H9 (cell line): ENCODE data around the gene SCUBE1. TPM values are rescaled to one million over a fixed set of nuclear protein-coding genes. Genes with fewer than 3 reads are reported as not detected.

ENCODE experiments used
- DNase-seq: peaks from one replicate; pipeline ENCODE4 v3.0.0-alpha.2; 2017
- H2AFZ ChIP-seq: one replicate; pipeline ENCODE4 v1.6.1; 2013; ENCODE audit warnings: mild to moderate bottlenecking, low read length, control low read depth, moderate library complexity
- H2AK5ac ChIP-seq: 2 replicates; pipeline ENCODE4 v1.6.1; 2013; ENCODE audit warnings: low read length, control low read depth, mixed read lengths; ENCODE audit not compliant: insufficient read length
- H2BK120ac ChIP-seq: one replicate; pipeline ENCODE4 v1.6.1; 2013; ENCODE audit warnings: low read depth, mild to moderate bottlenecking, low read length, control low read depth, inconsistent platforms; ENCODE audit not compliant: poor library complexity, severe bottlenecking
- H2BK12ac ChIP-seq: 2 replicates; pipeline ENCODE4 v1.6.1; 2013; ENCODE audit warnings: low read length, control low read depth, mixed read lengths, low read depth; ENCODE audit not compliant: insufficient read length
- H2BK15ac ChIP-seq: 2 replicates; pipeline ENCODE4 v1.6.1; 2013; ENCODE audit warnings: low read depth, low read length, control low read depth
- H2BK20ac ChIP-seq: one replicate; pipeline ENCODE4 v1.6.1; 2013; ENCODE audit warnings: low read depth, mild to moderate bottlenecking, low read length, control low read depth, inconsistent platforms; ENCODE audit not compliant: poor library complexity, severe bottlenecking
- H2BK5ac ChIP-seq: 2 replicates; pipeline ENCODE4 v1.6.1; 2013; ENCODE audit warnings: low read length, control low read depth, mixed read lengths; ENCODE audit not compliant: insufficient read length
- H3K14ac ChIP-seq: 2 replicates; pipeline ENCODE4 v1.6.1; 2013; ENCODE audit warnings: low read length, control low read depth; ENCODE audit not compliant: insufficient read depth
- H3K18ac ChIP-seq: 2 replicates; pipeline ENCODE4 v1.6.1; 2013; ENCODE audit warnings: low read depth, mild to moderate bottlenecking, mixed read lengths, low read length, control low read depth; ENCODE audit not compliant: insufficient read length
- H3K23ac ChIP-seq: 2 replicates; pipeline ENCODE4 v1.6.1; 2013; ENCODE audit warnings: low read length, control low read depth, mixed read lengths, low read depth; ENCODE audit not compliant: insufficient read length
- H3K23me2 ChIP-seq: 2 replicates; pipeline ENCODE4 v1.6.1; 2013; ENCODE audit warnings: low read depth, mild to moderate bottlenecking, mixed read lengths, low read length, control low read depth; ENCODE audit not compliant: insufficient read length, poor library complexity, severe bottlenecking
- H3K27ac ChIP-seq: 2 replicates; pipeline ENCODE4 v1.5.1; 2013; ENCODE audit warnings: low read length, control low read depth, mixed read lengths, low read depth; ENCODE audit not compliant: insufficient read length
- H3K27me3 ChIP-seq: 2 replicates; pipeline ENCODE4 v1.6.1; 2013; ENCODE audit warnings: low read length, control low read depth, inconsistent platforms; ENCODE audit not compliant: insufficient read depth
- H3K4ac ChIP-seq: 2 replicates; pipeline ENCODE4 v1.6.1; 2013; ENCODE audit warnings: low read depth, mild to moderate bottlenecking, control low read depth, inconsistent platforms, low read length, moderate library complexity
- H3K4me1 ChIP-seq: 2 replicates; pipeline ENCODE4 v1.6.1; 2013; ENCODE audit warnings: low read length, control low read depth, inconsistent platforms; ENCODE audit not compliant: insufficient read depth
- H3K4me2 ChIP-seq: 2 replicates; pipeline ENCODE4 v1.6.1; 2013; ENCODE audit warnings: low read length, control low read depth, mixed read lengths; ENCODE audit not compliant: insufficient read length, insufficient read depth
- H3K56ac ChIP-seq: 2 replicates; pipeline ENCODE4 v1.6.1; 2013; ENCODE audit warnings: low read depth, mild to moderate bottlenecking, mixed read lengths, low read length, control low read depth; ENCODE audit not compliant: insufficient read length
- H3K79me1 ChIP-seq: 2 replicates; pipeline ENCODE4 v1.6.1; 2013; ENCODE audit warnings: low read depth, mild to moderate bottlenecking, moderate library complexity, low read length, control low read depth, inconsistent platforms; ENCODE audit not compliant: insufficient read depth, poor library complexity, severe bottlenecking
- H3K79me2 ChIP-seq: 2 replicates; pipeline ENCODE4 v1.6.1; 2013; ENCODE audit warnings: low read length, control low read depth, inconsistent platforms; ENCODE audit not compliant: insufficient read depth
- H3K9ac ChIP-seq: 2 replicates; pipeline ENCODE4 v1.6.1; 2013; ENCODE audit warnings: low read length, control low read depth, mixed read lengths; ENCODE audit not compliant: insufficient read length; ENCODE audit errors: extremely low read depth
- H3K9me3 ChIP-seq: one replicate; pipeline ENCODE4 v1.6.1; 2013; ENCODE audit warnings: low read depth, low read length, inconsistent platforms; ENCODE audit not compliant: control insufficient read depth
- H3T11ph ChIP-seq: one replicate; pipeline ENCODE4 v1.6.1; 2013; ENCODE audit warnings: mild to moderate bottlenecking, low read length, control low read depth, inconsistent platforms
- H4K20me1 ChIP-seq: one replicate; pipeline ENCODE4 v1.6.1; 2013; ENCODE audit not compliant: control insufficient read depth, insufficient read length, insufficient read depth
- H4K5ac ChIP-seq: 2 replicates; pipeline ENCODE4 v1.6.1; 2013; ENCODE audit warnings: low read depth, mild to moderate bottlenecking, mixed read lengths, low read length, control low read depth; ENCODE audit not compliant: insufficient read length
- H4K8ac ChIP-seq: replicated peaks from 2 replicates; pipeline ENCODE4 v1.6.1; 2013; ENCODE audit warnings: low read length, control low read depth, mixed read lengths, low read depth; ENCODE audit not compliant: insufficient read length
- H4K91ac ChIP-seq: 2 replicates; pipeline ENCODE4 v1.6.1; 2013; ENCODE audit warnings: low read depth, mild to moderate bottlenecking, moderate library complexity, mixed read lengths, low read length, control low read depth; ENCODE audit not compliant: insufficient read length
- H3K27ac Mint-ChIP-seq, 3 experiments: 2 replicates in 2 of 3; 3 replicates in 1 of 3; pipeline ENCODE4 v1.8.0; 2020 to 2021; ENCODE audit warnings: mixed read lengths in 3 of 3, mild to moderate bottlenecking in 1 of 3, moderate library complexity in 1 of 3
- H3K27me3 Mint-ChIP-seq: 2 replicates; pipeline ENCODE4 v1.8.0; 2021; ENCODE audit warnings: low read depth, mild to moderate bottlenecking, moderate library complexity, mixed read lengths
- H3K36me3 Mint-ChIP-seq, 3 experiments: 2 replicates in 2 of 3; 3 replicates in 1 of 3; pipeline ENCODE4 v1.8.0; 2020 to 2021; ENCODE audit warnings: low read depth in 3 of 3, mixed read lengths in 3 of 3; ENCODE audit not compliant: insufficient read depth in 1 of 3
- H3K4me1 Mint-ChIP-seq, 2 experiments: 2 replicates each; pipeline ENCODE4 v1.8.0; 2020; ENCODE audit warnings: mixed read lengths in 2 of 2
- H3K4me3 Mint-ChIP-seq, 2 experiments: 2 replicates in 1 of 2; 3 replicates in 1 of 2; pipeline ENCODE4 v1.8.0; 2020 to 2021; ENCODE audit warnings: mild to moderate bottlenecking in 2 of 2, mixed read lengths in 2 of 2, moderate library complexity in 1 of 2
- H3K9me3 Mint-ChIP-seq, 2 experiments: 2 replicates in 1 of 2; 3 replicates in 1 of 2; pipeline ENCODE4 v1.8.0; 2020; ENCODE audit warnings: mild to moderate bottlenecking in 2 of 2, mixed read lengths in 2 of 2, moderate library complexity in 1 of 2
- WGBS: extraction: QIAGEN DNeasy Blood & Tissue Kit; methylation state at CpG from one replicate; pipeline ENCODE4 v1.1.7; 2013; ENCODE audit warnings: missing lambda C conversion rate, low lambda C conversion rate, mixed read lengths; ENCODE audit not compliant: insufficient read length; ENCODE audit errors: extremely low coverage; 5-methylcytosine and 5-hydroxymethylcytosine counted together
- total RNA-seq: library from RNA; stranded (reverse); gene quantifications from 2 replicates; pipeline ENCODE4 v1.2.1, GENCODE V29; 2021
- TF ChIP-seq, protein P1 (sequence below): fragments of 200-600 bp; sonication (generic); conservative IDR thresholded peaks from 3 replicates; pipeline ENCODE4 v1.8.0; 2021; ENCODE audit warnings: antibody characterized with exemption, mild to moderate bottlenecking

The SCUBE1 gene
- total RNA-seq, 1 experiment from 2014 or later = 1.2 TPM

DNA sequence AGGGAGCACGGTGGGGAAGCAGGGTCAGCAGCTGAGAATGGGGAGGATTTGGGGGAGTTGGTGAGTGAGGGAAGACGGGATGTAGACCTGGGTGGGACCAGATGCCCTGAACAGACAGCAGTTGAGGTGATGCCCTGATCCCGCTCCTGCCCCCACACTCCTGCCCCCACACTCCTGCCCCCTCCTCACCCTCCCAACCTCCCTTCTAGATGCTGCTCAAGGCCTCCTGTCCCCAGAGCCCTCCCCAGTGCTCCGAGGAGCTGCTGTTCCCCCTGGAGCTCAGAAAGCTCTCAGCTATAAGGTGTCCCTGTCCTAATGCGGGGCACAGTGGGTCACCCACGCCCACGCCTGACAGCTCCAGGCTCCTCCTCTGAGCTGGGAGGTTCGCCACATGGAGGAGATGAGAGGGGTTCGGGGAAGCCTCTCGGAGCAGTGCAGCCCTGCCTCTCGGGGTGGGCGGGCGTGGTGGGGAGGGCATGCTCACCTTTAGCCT is 131.2 kb downstream of the SCUBE1 start:
- no peaks in the 10 kb centered on the region for H3K27me3 ChIP-seq
- H3K27ac ChIP-seq = no peak overlapping the region
- TF ChIP-seq, protein P1, sequence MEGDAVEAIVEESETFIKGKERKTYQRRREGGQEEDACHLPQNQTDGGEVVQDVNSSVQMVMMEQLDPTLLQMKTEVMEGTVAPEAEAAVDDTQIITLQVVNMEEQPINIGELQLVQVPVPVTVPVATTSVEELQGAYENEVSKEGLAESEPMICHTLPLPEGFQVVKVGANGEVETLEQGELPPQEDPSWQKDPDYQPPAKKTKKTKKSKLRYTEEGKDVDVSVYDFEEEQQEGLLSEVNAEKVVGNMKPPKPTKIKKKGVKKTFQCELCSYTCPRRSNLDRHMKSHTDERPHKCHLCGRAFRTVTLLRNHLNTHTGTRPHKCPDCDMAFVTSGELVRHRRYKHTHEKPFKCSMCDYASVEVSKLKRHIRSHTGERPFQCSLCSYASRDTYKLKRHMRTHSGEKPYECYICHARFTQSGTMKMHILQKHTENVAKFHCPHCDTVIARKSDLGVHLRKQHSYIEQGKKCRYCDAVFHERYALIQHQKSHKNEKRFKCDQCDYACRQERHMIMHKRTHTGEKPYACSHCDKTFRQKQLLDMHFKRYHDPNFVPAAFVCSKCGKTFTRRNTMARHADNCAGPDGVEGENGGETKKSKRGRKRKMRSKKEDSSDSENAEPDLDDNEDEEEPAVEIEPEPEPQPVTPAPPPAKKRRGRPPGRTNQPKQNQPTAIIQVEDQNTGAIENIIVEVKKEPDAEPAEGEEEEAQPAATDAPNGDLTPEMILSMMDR = no peak

More for the DNA sequence above, 131.2 kb downstream of the SCUBE1 start:
- H3K23me2 ChIP-seq = no peaks in the 10 kb centered on the region
- H3K27ac Mint-ChIP-seq = no peak overlapping the region
- H3T11ph ChIP-seq = no peak overlapping the region
- H4K5ac ChIP-seq = no peak overlapping the region
- no peaks in the 10 kb centered on the region for H3K79me1 ChIP-seq
- no peak overlapping the region for H3K4ac ChIP-seq
- no peak overlapping the region for H2BK5ac ChIP-seq
- H3K27me3 Mint-ChIP-seq = peaks cover 3% of the 10 kb centered on the region; the same call in 1 of the 2 replicates
- no peaks in the 10 kb centered on the region for H3K9me3 ChIP-seq
- no peaks in the 10 kb centered on the region for H4K20me1 ChIP-seq
- H2BK20ac ChIP-seq = no peak overlapping the region
- no peak for DNase-seq
- no peak overlapping the region for H3K4me3 Mint-ChIP-seq
- H3K9ac ChIP-seq = no peak overlapping the region
- no peak overlapping the region for H3K14ac ChIP-seq
- H3K18ac ChIP-seq = no peak overlapping the region
- peaks cover 9 to 17% of the 10 kb centered on the region in 2 experiments for H3K4me1 Mint-ChIP-seq
- no peak overlapping the region for H3K4me2 ChIP-seq
- H3K23ac ChIP-seq = no peak overlapping the region
- H2BK12ac ChIP-seq = no peak overlapping the region
- whole genome bisulfite sequencing = no CpG with 5 or more reads among the region's 13 CpGs
- H3K4me1 ChIP-seq = no peaks in the 10 kb centered on the region; the same call in 1 of the 2 replicates
- no peak overlapping the region for H2AFZ ChIP-seq
- no peaks in the 10 kb centered on the region for H3K79me2 ChIP-seq
- no peak overlapping the region for H4K8ac ChIP-seq
- H3K36me3 Mint-ChIP-seq = no peaks in the 10 kb centered on the region; a peak in 1 of 7 replicates
- no peak overlapping the region for H3K56ac ChIP-seq
- H2BK15ac ChIP-seq = no peak overlapping the region
- no peak overlapping the region for H2BK120ac ChIP-seq
- H3K9me3 Mint-ChIP-seq = no peaks in the 10 kb centered on the region
- no peak overlapping the region for H4K91ac ChIP-seq
- H2AK5ac ChIP-seq = no peak overlapping the region
